Measurements from ENCODE around the gene TSPAN7.

TSPAN7 gene

DNA sequence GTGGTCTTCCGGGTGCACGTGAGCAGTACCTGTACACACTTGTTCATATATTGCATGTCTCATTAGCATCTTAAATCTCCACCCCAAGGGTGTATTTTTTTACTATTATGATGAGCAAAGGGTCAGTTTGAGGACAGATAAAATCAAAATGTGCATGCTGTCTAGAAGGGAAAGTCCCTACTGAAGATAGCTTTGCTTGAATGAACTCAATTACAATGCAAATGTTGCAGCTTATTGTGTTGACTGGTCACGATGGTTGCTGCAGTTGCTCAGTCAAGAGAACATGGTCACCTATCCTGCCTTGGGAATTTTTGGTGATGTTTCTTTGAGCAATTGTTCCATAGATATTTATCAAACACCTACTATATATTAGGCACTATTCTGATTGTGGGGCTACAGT, 136.1 kb downstream of the TSPAN7 start:
- DNase-seq: no peak

DNA sequence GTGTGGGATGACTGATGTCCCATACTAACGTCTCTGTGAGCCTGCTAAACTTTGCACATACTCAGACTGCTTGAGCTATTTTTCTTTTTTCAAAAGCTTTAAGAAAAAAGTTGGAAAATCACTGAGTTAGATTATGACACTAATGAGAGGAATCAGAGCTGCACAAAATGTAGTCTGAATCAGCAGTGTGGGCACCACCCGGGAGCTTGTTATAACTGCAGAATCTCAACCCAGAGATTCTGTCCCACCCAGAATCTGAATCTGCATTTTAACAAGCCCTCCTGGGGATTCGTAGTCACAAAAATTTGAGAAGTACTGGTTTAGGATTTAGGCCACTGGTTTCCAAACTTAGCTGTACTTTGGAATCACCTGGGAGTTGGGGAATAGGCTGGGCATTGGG, 137.8 kb downstream of the TSPAN7 start:
- DNase-seq: no peak

DNA sequence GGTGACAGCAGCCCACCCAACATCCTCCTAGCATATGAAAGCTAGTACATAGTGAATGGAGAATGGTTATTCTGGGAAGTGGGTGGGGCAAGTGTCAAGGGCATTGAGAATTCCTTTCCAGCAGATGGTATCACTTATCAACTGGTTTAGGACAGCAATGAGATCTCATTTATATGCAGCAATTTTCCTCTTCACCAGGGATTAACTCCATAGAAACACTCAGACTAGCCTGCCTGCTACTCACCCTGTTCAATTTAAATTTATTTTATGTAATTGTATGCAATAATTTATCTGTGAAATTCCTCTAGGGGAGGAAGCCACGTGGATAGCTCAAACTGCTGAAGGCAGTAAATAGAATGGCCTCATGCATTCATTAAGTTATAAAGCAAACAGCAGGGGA, 138.4 kb downstream of the TSPAN7 start:
- DNase-seq: no peak

DNA sequence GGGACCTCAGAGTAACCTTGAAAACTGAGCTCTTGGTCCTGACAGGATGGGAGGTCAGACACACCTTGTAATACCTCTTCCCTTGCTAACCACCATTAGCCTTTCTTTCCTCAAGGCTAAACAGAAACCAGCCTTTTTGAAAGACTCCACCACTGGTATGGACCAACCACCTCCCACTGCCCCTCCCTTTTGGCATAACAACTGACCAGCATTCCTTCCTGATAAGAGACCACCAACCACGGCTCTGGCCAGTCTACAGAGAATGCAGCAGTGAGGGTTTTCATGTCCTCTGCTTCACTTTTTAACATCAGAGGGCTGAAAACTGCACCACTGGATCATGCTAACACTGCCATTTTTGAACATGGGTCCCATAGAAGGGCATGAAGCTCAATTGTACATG, 139.7 kb downstream of the TSPAN7 start:
- DNase-seq: no peak

DNA sequence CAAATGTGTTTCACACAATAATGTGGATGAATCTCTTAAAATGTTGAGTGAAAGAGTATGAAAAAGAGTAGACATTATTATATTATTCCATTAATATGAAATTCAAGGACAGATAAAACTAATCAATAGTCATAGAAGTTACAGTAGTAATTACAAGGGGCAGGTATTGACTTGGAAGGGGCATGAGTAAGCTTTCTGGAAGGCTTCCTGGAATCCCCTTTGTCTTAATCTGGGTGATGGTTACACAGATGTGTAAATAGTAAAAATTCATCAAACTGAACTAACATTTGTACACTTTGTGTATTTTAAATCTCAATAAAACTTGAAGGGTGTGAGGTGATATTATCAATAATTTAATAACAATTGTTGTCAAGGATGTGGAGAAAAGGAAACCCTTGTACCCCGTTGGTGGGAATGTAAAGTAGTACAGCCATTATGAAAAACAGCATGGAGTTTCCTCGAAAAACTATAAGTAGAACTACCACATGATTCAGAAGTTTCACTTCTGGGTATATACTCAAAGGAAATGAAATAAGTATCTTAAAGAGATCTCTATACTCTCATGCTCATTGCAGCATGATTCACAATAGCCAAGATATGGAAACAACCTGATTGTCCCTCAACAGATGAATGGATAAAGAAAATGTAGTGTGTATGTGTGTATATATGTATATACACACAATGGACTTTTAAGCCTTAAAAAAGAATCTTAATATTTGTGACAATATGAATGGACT, 143.0 kb downstream of the TSPAN7 start:
- DNase-seq: no peak

DNA sequence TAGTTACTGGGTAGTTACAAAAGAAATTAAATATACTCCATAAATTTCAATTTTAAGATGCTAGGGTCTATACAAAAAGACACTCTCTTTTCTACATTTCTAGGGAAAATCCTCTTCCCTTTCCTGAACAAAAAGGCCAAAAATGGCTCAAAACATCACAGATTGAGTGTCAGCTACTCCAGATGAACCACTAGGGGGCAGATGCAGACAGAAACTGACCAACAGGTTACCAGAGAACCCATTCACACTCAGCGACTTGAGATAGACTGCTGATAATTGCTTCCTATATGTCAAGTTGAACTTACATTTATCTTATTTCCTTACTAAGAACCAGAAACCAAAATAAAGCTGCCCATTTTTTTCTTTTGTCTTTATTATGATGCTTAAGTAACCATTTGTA, 156.5 kb downstream of the TSPAN7 start:
- DNase-seq: no peak

DNA sequence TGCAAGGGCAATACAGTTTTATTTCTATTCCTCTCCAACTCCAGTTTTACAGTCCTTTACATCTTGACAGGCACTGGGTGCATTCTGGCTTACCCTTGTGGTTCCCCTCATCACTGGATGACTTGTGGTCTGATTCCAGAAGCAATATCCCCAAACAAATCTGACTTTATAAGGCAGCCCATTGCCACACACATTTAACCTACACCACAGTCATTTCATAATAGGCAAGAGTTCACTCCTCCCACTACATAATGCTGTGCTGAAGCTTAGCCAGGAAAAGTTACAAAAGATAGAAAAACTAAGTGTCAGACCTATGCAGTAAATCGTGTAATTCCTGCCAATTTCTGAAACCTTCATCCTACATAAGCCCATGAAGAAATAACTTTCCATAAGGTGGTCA, 157.0 kb downstream of the TSPAN7 start:
- DNase-seq: no peak

DNA sequence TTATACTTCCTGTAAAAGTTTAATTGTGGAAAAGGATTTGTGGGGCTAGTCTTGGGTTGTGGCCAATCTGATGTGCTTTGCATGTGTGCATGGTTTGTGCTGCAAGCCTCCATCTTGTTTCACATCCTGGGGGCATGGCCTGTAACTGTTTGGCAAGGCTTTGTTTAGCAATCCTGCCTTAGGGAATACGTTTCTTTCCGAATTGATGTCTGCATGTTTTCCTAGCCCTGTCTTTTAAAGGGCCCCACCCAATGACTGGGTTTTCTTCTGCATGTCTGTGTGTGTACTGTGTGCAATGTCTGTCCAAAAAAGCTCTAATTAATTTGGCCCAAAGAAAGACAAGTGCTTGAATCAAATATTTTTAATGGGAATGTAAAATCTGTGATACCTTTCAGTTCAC, 165.3 kb downstream of the TSPAN7 start:
- DNase-seq: no peak

DNA sequence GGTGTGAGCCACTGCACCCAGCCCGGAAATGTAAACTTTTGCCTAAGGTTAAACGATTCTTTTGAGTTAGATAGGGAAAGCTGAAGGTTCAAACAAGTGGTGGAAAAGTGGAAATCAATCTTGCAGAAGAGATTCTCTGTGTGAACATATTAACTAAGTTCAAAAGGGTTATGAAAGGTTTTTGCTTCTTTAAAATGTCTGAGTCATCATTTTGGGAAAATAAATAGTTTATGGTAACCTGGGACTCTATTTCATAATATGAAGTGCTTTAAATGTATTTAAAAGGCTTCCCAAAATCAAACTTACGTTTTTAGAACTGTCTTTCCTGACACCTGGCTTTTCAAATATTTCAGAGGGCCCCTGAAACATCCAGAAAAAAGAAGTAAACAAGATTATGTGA, 166.3 kb downstream of the TSPAN7 start:
- no peak for DNase-seq

DNA sequence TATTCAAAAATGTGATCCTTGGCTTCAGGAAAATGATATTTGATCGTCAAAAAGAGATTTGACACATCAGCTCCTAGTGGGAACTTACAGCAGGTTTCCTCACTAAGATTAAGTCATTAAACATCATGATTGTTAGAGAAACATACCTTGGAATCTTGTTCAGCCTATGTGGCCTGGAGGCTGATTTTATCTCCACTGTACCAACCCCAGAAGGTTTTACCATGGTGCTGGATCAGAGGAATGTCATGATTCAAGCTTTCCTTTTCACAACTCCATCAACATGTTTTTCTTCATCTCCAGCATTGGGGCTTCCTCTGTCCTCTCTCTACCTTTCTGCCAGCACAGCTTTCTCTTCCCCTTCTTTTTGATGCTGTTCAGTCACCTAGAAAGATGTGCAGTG, 171.5 kb downstream of the TSPAN7 start:
- DNase-seq: no peak

Measured in activated T-cell treated with anti-CD3 and anti-CD28 coated beads for 4 hours (primary cell).